GM19372 (cell line): ENCODE results near the gene STN1.

Source experiments
- ATAC-seq: cut with Tn5 transposase; IDR thresholded peaks from one replicate; pipeline ENCODE4 v1.9.1; 2021; ENCODE audit warnings: mild to moderate bottlenecking, low read depth, moderate library complexity; ENCODE audit not compliant: unreplicated experiment

The STN1 gene

DNA sequence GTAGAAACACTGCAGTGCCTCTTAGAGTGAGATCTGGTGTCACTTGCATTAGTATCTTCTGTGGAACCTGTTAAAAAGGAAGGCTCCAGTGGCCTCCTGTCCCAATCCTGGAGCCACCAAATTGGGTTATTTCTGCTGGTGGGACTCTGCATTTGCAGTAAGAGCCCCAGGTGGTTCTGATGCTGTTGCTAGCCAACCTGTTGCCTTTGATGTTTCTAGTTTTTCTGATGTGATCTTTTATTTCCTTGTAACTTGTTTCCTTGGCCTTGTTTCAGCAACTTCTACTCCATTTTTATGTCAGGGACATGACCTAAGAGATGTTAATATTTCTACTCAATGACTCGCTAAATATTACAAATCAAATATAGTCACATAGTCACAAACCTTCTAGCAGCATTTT, 12.5 kb upstream of the STN1 start:
- ATAC-seq = no peak

DNA sequence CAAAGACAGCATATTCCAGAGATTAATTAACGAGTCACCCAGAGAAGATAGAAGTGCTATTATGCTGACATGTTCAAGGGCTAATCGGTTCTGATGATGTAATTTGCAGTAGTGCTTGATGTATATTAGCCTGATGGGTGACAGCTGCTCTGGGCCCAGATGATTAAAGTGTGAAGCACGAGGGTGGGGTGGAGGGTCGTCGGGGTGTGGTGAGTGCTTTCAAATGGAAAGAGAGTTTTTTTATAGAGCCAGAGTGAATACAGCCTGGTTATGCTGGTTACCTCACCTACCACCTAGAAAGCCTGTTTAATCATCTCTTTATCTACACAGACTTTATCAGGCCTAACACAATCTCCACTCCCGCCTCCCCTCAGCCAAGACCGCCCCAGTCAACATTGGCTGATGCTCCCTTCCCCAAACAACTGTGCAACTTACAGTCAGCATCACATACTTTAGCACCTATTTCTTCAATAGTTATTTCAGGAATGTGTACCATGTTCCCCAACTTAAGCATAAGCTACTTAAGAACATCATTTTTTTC, 11.5 kb upstream of the STN1 start:
- no peak for ATAC-seq

DNA sequence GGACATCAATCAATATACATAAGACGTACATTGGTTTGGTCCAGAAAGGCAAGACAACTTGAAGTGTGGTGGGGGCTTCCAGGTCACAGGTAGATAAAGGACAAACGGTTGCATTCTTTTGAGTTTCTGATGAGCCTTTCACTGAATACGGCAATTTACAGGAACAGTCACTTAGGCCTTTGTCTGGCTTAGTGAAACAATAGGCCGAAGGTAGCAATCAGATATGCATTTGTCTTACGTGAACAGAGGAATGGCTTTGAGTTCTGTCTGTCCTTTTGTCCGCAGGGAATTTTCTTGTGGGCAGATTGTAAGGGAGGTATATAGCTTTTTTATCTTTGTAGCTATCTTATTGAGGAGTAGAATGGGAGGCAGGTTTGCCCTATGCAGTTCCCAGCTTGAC, 10.8 kb upstream of the STN1 start:
- ATAC-seq = no peak

GRCh38 chr10:103926722-103927319, 8.8 kb upstream of the STN1 start:
- ATAC-seq = no peak

DNA sequence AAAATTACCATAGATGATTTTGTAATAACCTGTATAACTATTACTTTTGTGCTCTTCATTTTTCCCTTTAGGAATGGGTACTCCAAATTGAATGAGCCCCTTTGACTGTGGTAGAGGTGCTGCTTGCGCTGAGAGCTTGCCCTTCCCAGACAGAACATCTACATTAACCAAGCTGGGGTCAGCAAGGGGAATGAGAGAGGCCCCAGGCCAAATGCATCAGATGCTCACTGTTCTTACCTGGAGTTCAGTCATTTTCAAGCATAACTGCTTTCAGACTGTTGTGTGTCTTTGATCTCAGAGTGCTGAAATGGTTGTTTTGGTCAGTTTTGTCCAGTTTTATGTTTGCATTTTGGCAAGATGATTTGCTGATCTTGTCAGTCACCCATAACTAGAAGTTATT, 7.6 kb upstream of the STN1 start:
- ATAC-seq = no peak

DNA sequence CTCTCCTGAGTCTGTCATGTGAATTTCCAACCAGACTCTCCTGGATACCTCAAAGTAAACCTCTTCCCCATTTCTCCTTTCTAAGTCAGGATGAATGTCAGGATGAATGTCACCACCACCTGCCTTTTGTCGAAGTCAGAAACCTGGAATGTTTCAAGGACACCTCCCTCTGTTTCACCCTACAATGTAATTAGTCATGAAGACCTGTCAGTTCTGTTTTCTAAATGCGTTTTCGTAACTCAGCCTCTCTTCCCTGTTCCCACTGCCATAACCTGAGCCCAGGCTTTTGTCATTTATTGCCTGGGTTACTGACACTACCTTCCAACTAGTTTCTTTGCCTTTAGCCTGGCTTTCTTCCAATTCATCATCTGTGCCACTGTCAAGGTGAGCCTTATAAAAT, 5.5 kb upstream of the STN1 start:
- no peak for ATAC-seq

- ATAC-seq = no peak
These were observed 4.7 kb upstream of the STN1 start for GRCh38 chr10:103922659-103923058.

- no peak for ATAC-seq
These were observed 3.8 kb upstream of the STN1 start for GRCh38 chr10:103921750-103922195.

DNA sequence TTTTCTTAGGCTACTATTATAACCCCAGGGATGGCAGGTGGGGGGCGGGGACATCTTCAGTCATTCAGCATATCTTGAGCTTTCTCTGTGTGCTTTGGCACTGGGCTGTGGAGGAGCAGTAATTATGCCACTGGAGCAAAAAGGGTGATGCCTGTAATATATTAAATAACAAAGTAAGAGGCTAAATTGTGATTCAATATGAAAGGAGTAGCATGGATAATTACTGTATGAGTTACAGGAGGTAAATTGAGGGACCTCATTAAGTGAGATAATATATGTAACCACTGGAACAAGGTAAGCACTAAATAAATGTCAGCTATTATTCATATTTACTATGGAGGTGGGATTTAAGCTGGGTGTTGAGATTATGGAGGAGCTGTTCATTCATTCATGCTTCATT, 3.3 kb upstream of the STN1 start:
- no peak for ATAC-seq

DNA sequence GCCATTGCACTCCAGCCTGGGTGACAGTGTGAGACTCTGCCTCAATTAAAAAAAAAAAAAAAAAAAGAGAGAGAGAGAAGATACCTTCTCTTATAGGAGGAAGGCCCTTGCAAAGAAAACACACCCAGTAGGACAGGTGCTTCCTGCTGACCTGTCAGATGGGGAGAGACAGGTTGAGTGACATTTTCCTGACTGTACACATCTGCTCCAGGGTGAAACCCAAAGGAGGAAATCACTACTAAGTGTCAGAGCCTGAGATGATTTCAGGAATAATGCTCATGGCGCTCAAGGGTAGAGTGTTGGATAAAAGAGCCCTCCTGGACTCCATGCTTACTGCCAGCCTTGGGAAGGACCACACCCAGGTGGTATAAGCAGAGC, 1.7 kb upstream of the STN1 start:
- no peak for ATAC-seq

- peak; percentile 4 for ATAC-seq
These were observed 507 bp downstream of the STN1 start for GRCh38 chr10:103917302-103918052.

GRCh38 chr10:103916876-103917275, 1.1 kb downstream of the STN1 start:
- ATAC-seq = no peak

GRCh38 chr10:103916254-103916653, 1.7 kb downstream of the STN1 start:
- ATAC-seq = no peak

- no peak for ATAC-seq
These were observed 2.2 kb downstream of the STN1 start for GRCh38 chr10:103915796-103916195.

DNA sequence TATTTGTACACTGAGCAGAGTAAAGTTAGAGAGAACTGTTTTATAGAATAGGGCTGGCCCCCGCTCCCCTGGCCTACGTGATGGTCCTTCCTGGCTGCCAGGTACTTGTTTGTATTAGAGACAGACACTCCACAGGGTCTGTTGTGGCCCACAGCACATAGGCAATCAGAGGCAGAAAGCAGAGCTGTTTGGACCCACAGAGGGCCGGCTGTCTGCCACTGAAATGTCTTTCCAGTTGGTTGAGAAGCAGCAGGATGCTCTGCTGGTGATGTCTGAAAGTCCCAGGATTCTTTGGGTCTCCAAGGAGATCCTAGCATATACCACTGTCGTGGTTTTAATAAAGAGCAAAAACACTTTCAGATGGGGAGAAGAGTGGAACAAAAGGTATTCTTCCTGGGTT, 5.2 kb downstream of the STN1 start:
- ATAC-seq = no peak

DNA sequence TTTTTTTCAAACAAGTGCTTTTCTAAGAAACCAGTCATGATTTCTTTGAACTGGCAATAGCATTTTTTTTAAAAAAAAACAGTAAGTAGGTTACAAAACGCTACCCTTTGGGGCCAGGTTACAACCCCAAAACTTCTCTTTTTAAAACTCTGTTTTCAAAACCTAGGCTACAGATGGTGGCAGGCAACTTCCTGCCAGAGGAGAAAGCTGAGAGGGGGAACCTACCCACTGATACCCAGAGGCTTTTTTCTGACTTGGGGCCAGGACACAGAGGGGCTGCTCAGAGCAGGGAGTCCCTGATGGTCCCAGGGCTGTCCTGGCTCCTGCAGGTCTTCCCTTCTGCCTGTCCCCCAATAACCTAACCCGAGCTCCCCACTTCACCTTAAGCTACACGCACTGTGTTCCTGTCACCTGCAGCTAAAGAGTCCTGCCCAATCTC, 6.9 kb downstream of the STN1 start:
- no peak for ATAC-seq

DNA sequence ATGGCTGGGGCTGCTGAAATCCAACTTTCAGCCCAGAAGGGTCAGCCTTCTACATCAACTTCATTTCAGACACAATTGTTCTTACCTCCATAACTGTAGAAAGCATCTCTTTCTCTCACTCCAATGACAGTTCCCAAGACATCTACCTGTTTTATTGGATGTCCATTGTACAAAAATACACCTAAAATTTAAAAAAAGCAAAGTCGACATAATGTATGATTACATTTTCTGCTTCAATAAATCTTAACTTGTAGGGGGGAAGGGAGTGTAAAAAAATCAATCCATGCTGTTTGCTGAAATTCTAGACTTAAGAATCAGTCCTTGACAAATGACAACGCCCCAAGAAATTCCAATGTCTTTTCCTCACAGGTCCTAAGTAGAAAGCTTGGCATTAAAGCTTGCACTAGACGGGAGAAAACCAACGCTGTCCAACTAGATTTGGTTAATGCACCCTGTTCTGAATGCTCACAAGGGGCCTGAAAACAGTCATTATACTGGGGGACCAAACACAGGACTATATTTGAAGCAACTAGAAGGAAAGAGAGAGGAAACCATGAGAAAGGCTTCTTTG, 7.5 kb downstream of the STN1 start:
- no peak for ATAC-seq

DNA sequence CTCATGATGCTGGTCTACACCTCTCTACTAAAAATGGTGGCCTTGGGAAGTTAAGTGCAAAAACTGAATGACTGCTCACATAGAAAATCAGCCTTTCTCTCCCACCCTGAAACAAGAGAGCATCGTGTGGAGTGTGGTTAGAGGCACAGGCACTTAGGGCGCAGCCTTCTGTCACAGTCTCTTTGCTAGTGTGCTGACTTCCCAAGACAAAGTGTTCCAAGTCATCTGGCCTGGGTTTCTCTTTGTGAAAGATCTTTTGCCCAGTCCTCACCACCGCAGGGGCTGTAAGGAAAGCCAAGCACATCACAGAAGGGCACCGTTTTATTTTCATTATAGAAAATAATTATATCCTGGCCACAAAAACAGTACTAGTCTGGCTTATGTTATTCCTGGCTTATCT, 12.5 kb downstream of the STN1 start:
- no peak for ATAC-seq

- ATAC-seq = no peak
These were observed 16.7 kb downstream of the STN1 start for GRCh38 chr10:103901299-103901698.

DNA sequence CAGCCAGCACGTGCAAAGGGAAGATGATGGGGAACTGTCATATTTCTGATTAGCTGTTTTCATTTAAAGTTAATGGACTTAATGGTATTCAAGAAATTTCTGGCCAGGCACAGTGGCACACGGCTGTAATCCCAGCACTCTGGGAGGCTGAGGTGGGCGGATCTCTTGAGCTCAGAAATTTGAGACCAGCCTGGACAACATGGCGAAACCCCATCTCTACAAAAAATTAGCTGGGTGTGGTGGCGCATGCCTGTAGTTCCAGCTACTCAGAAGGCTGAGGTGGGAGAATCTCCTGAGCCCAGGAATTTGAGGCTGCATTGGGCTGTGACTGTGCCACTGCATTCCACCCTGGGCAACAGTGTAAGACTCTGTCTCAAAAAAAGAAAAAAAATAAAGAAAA, 18.7 kb downstream of the STN1 start:
- no peak for ATAC-seq

GRCh38 chr10:103897241-103897774, 20.7 kb downstream of the STN1 start:
- ATAC-seq = no peak
